Measurements from ENCODE around the gene LYRM2. TPM values are rescaled to one million over a fixed set of nuclear protein-coding genes. Genes with fewer than 3 reads are reported as not detected.

Gene LYRM2
- total and polyA plus RNA-seq, 9 of the 15 experiments (the other 6 are each of a cell fraction or from before 2014, with no cell fraction given): 13.9 to 115 (median 42.9) TPM

DNA sequence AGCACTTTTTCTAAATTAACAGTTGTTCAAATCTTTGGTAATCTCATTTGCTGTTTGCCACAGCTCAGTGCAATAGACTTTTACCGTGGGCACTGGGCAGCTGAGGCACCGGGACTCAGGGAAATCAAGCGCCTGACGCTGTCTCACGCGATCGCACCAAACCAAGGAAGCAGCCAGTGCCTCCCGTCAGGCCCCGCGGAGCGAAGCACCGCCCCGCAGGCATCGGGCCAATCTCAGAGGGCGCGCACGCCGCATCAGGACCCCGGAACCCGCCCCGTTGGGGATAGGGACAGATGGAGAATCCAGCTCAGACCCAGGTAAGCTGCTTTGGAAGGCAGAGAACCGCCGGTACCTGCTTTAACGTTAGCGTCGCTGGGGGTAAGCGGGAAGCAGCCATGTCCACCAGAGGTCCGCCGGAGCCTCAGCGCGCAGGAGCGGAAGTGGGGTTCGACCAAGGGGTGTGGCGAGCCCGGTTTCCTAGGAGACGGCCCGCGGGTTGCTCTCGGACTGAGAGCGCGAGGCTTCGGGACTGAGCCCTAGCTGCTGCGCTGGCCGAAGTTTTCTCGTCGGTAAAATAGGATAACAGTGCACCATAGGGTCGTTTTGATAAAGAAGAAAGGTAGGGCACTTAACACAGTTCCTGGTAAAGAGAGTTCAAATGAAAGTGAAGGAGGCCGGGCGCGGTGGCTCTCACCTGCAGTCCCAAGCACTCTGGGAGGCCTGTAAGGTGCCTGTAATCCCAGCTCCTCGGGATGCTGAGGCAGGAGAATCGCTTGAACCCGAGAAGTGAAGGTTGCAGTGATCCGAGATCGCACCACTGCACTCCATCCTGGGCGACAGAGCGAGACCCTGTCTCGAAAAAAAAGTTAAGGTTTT lies at the start of gene LYRM2 (continued):
- TF ChIP-seq ZNF280A (IDR thresholded peaks at IDR 0.05; ENCODE audit: low read depth, partially characterized antibody) (no peak), ZBTB40 (IDR thresholded peaks at IDR 0.05) (peak; percentile 67), ZBTB40 (CRISPR knock-in tag; IDR thresholded peaks at IDR 0.05) (no peak)
- TF ChIP-seq, protein P1, sequence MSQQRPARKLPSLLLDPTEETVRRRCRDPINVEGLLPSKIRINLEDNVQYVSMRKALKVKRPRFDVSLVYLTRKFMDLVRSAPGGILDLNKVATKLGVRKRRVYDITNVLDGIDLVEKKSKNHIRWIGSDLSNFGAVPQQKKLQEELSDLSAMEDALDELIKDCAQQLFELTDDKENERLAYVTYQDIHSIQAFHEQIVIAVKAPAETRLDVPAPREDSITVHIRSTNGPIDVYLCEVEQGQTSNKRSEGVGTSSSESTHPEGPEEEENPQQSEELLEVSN (IDR thresholded peaks at IDR 0.05; ENCODE audit: borderline replicate concordance in 1 of 2, extremely low read depth in 1 of 2, insufficient read depth in 1 of 2, insufficient read length in 1 of 2, low read depth in 1 of 2, low read length in 1 of 2, poor library complexity in 1 of 2, severe bottlenecking in 1 of 2): peak; percentile 53 to 55

All from K562 (cell line).